K562 (cell line): Measurements from ENCODE around the gene KLHL12. TPM values are rescaled to one million over a fixed set of nuclear protein-coding genes. Genes with fewer than 3 reads are reported as not detected.

Experiments
- CBFA2T3 ChIP-seq: fragments of 450-650 bp; IDR thresholded peaks from 2 replicates; pipeline ENCODE4 v1.6.1; 2017
- CBX5 ChIP-seq: IDR thresholded peaks from 2 replicates; pipeline ENCODE4 v1.6.1; 2014; ENCODE audit warnings: low read depth, borderline replicate concordance
- CBX8 ChIP-seq: fragments of 200-600 bp; sonication (generic); IDR thresholded peaks from 2 replicates; pipeline ENCODE4 v1.6.1; 2012; ENCODE audit warnings: borderline replicate concordance, mixed run types, low read depth, mild to moderate bottlenecking, moderate library complexity, mixed read lengths, low read length, control low read depth, inconsistent platforms; ENCODE audit not compliant: poor library complexity, severe bottlenecking; ENCODE audit errors: extremely low read depth
- MEF2A ChIP-seq: IDR thresholded peaks from 2 replicates; pipeline ENCODE4 v1.6.1; 2011; ENCODE audit warnings: low read depth, mild to moderate bottlenecking, low read length, moderate library complexity; ENCODE audit not compliant: control insufficient read depth
- MIER1 ChIP-seq: fragments of 450-650 bp; IDR thresholded peaks from 2 replicates; pipeline ENCODE4 v1.6.1; 2016; ENCODE audit warnings: antibody characterized with exemption, mild to moderate bottlenecking, low read depth
- MLLT1 ChIP-seq, 2 experiments: fragments of 450-650 bp; IDR thresholded peaks; 2 replicates each; pipeline ENCODE4 v1.6.1; 2016
- MNT ChIP-seq, 2 experiments: fragments of 450-650 bp; conservative IDR thresholded peaks; 2 replicates each; pipeline ENCODE4 v1.6.1; 2017; ENCODE audit warnings: mild to moderate bottlenecking in 2 of 2, moderate library complexity in 2 of 2
- NFE2 ChIP-seq: IDR thresholded peaks from 2 replicates; pipeline ENCODE4 v1.6.1; 2014; ENCODE audit warnings: antibody characterized with exemption, low read depth
- NR1H2 ChIP-seq: sonication (generic); formaldehyde crosslinking; IDR thresholded peaks from 2 replicates; pipeline ENCODE4 v1.4.0; 2020; ENCODE audit warnings: mild to moderate bottlenecking, missing genetic modification reagents
- NUFIP1 ChIP-seq: fragments of 450-650 bp; IDR thresholded peaks from 2 replicates; pipeline ENCODE4 v1.6.1; 2018; ENCODE audit not compliant: partially characterized antibody
- PHB ChIP-seq: fragments of 250-450 bp; sonication (Bioruptor Pico); IDR thresholded peaks from 2 replicates; pipeline ENCODE4 v1.5.0; 2021
- PHF8 ChIP-seq: fragments of 200-600 bp; sonication (generic); IDR thresholded peaks from 2 replicates; pipeline ENCODE4 v1.6.1; 2012; ENCODE audit warnings: mixed run types, mild to moderate bottlenecking, inconsistent platforms, low read length, moderate library complexity, borderline replicate concordance
- PHTF2 ChIP-seq: fragments of 250-450 bp; sonication (Bioruptor Pico); IDR thresholded peaks from 2 replicates; pipeline ENCODE4 v1.5.0; 2021; ENCODE audit warnings: mild to moderate bottlenecking
- PRPF4 ChIP-seq: fragments of 200-400 bp; formaldehyde crosslinking; IDR thresholded peaks from one replicate; pipeline ENCODE4 v1.6.1; 2017; ENCODE audit warnings: low read length, low read depth, mild to moderate bottlenecking; ENCODE audit not compliant: insufficient read depth, poor library complexity, severe bottlenecking
- PYGO2 ChIP-seq: fragments of 450-650 bp; IDR thresholded peaks from 2 replicates; pipeline ENCODE4 v1.6.1; 2016; ENCODE audit warnings: mild to moderate bottlenecking, missing genetic modification characterization, moderate library complexity, missing compliant biosample characterization
- RFX7 ChIP-seq: fragments of 250-450 bp; sonication (Bioruptor Pico); IDR thresholded peaks from 2 replicates; pipeline ENCODE4 v1.5.1; 2021; ENCODE audit warnings: mild to moderate bottlenecking
- SAP30 ChIP-seq: fragments of 200-600 bp; sonication (generic); IDR thresholded peaks from 2 replicates; pipeline ENCODE4 v1.6.1; 2012; ENCODE audit warnings: borderline replicate concordance, low read depth, mild to moderate bottlenecking, moderate library complexity, low read length, control low read depth, inconsistent platforms; ENCODE audit not compliant: insufficient read depth, poor library complexity, severe bottlenecking
- SRSF1 ChIP-seq: fragments of 200-400 bp; formaldehyde crosslinking; IDR thresholded peaks from 2 replicates; pipeline ENCODE4 v1.6.1; 2017; ENCODE audit warnings: mild to moderate bottlenecking, low read depth, low read length, moderate library complexity
- STAT5A ChIP-seq: IDR thresholded peaks from 2 replicates; pipeline ENCODE4 v1.6.1; 2012; ENCODE audit warnings: low read length, inconsistent platforms, borderline replicate concordance
- SUPT5H ChIP-seq: fragments of 450-650 bp; IDR thresholded peaks from 2 replicates; pipeline ENCODE4 v1.6.1; 2016
- TAF7 ChIP-seq: fragments of 450-650 bp; IDR thresholded peaks from 2 replicates; pipeline ENCODE4 v1.6.1; 2016; ENCODE audit warnings: missing genetic modification characterization, missing compliant biosample characterization
- TEAD2 ChIP-seq: fragments of 450-650 bp; IDR thresholded peaks from 2 replicates; pipeline ENCODE4 v1.6.1; 2016; ENCODE audit warnings: missing genetic modification characterization, control low read depth, missing compliant biosample characterization
- ZFP30 ChIP-seq: fragments of 250-450 bp; sonication (Bioruptor Pico); IDR thresholded peaks from 2 replicates; pipeline ENCODE4 v1.8.0; 2022; ENCODE audit warnings: moderate library complexity, mild to moderate bottlenecking, inconsistent platforms, borderline replicate concordance
- ZNF124 ChIP-seq: sonication (generic); formaldehyde crosslinking; IDR thresholded peaks from 2 replicates; pipeline ENCODE4 v1.8.1; 2022; ENCODE audit warnings: missing genetic modification reagents
- ZNF143 ChIP-seq: sonication (generic); formaldehyde crosslinking; IDR thresholded peaks from 2 replicates; pipeline ENCODE4 v1.9.0; 2022; ENCODE audit warnings: mild to moderate bottlenecking, missing genetic modification reagents
- ZNF253 ChIP-seq: fragments of 250-450 bp; sonication (Bioruptor Pico); conservative IDR thresholded peaks from 2 replicates; pipeline ENCODE4 v1.6.1; 2021; ENCODE audit warnings: mild to moderate bottlenecking
- ZNF3 ChIP-seq: fragments of 250-450 bp; sonication (Bioruptor Pico); IDR thresholded peaks from 2 replicates; pipeline ENCODE4 v1.5.0; 2021; ENCODE audit warnings: mild to moderate bottlenecking, moderate library complexity
- ZNF41 ChIP-seq: fragments of 250-450 bp; sonication (Bioruptor Pico); conservative IDR thresholded peaks from 2 replicates; pipeline ENCODE4 v1.4.0; 2020; ENCODE audit warnings: mild to moderate bottlenecking
- ZNF431 ChIP-seq: sonication (generic); formaldehyde crosslinking; IDR thresholded peaks from 2 replicates; pipeline ENCODE4 v1.8.0; 2022; ENCODE audit warnings: mild to moderate bottlenecking, missing genetic modification reagents
- ZNF778 ChIP-seq: fragments of 450-650 bp; formaldehyde crosslinking; IDR thresholded peaks from 2 replicates; pipeline ENCODE4 v1.4.0; 2020; ENCODE audit warnings: mild to moderate bottlenecking, moderate library complexity
- ZZZ3 ChIP-seq: fragments of 450-650 bp; IDR thresholded peaks from 2 replicates; pipeline ENCODE4 v1.6.1; 2016; ENCODE audit warnings: antibody characterized with exemption, mild to moderate bottlenecking, moderate library complexity
- polyA plus RNA-seq, 8 experiments: library from polyadenylated mRNA; depleted of rRNA in 4 of 8; stranded (reverse) in 5 of 8; unstranded in 3 of 8; fragments of >200 nt; fragmentation: Nextera tagmentation in 2 of 8; fragmentation: Illumina TruSeq in 1 of 8; extraction: Ambion mirVana in 2 of 8; extraction: Trizol in 1 of 8; gene quantifications; 2 replicates each; pipeline versions ENCODE4 v1.2.1 to v1.2.3, GENCODE V29; 2011 to 2014; ENCODE audit warnings: inconsistent platforms in 1 of 8, missing spikeins in 1 of 8
- total RNA-seq, 7 experiments: library from RNA; depleted of rRNA in 6 of 7; stranded (reverse); fragments of >200 nt in 6 of 7; fragmentation: Illumina TruSeq in 2 of 7; extraction: Trizol in 2 of 7; gene quantifications; 2 replicates each; pipeline versions ENCODE4 v1.2.1 to v1.2.3, GENCODE V29; 2011 to 2021; ENCODE audit warnings: low replicate concordance in 1 of 7

Gene KLHL12
- total and polyA plus RNA-seq, 9 of the 15 experiments (the other 6 are each of a cell fraction or from before 2014, with no cell fraction given): 23.1 to 85.1 (median 35.0) TPM

GRCh38 chr1:202944438-202944921, 17.4 kb upstream of the KLHL12 start (continued):
- TF ChIP-seq PRPF4 (no peak), SRSF1 (no peak), ZNF143 (no peak), MIER1 (no peak), ZNF3 (no peak), CBX5 (no peak), CBFA2T3 (peak; percentile 97), MNT (conservative IDR thresholded peaks at IDR 0.05) (peak; percentile 33 to 70; a peak in 1 of 4 replicates), CBX8 (no peak), SAP30 (no peak), PHB (CRISPR knock-in tag) (no peak), PHTF2 (CRISPR knock-in tag) (no peak), MLLT1 (IDR thresholded peaks at IDR 0.05) (no peak), NUFIP1 (no peak), ZNF41 (CRISPR knock-in tag) (no peak), STAT5A (peak; percentile 85), ZNF431 (no peak), PHF8 (no peak), TEAD2 (tag) (no peak), NR1H2 (CRISPR knock-in tag) (no peak), ZNF253 (CRISPR knock-in tag) (no peak), TAF7 (tag) (no peak), SUPT5H (no peak), NFE2 (peak; percentile 36), MEF2A (no peak), ZFP30 (CRISPR knock-in tag) (no peak), RFX7 (CRISPR knock-in tag) (no peak), ZZZ3 (no peak), ZNF778 (CRISPR knock-in tag) (no peak), PYGO2 (tag) (no peak), ZNF124 (CRISPR knock-in tag) (no peak)
